Tongue (tissue), 2 donors: Measurements from ENCODE around the gene MAGEA2. TPM values are rescaled to one million over a fixed set of nuclear protein-coding genes. Genes with fewer than 3 reads are reported as not detected.
"Not testable (repeated sequence)": the region's sequence is repeated elsewhere in the genome, so short reads cannot be mapped to it uniquely, and the experiment has no call there.

Experiments used
- DNase-seq: peaks from one replicate; pipeline ENCODE4 v3.0.0-alpha.2; 2015
- total RNA-seq: library from RNA; depleted of rRNA; stranded (reverse); fragments of >200 nt; gene quantifications from one replicate; pipeline ENCODE4 v1.2.3, GENCODE V29; 2014

Gene MAGEA2
- total RNA-seq = not detected

GRCh38 chrX:152753686-152754650, at the start of gene MAGEA2:
Gene MAGEA2 (minus strand): TSS chrX:152753842. CDS start chrX:152751363, 2,479 bp downstream.
- DNase-seq = not testable (repeated sequence)

DNA sequence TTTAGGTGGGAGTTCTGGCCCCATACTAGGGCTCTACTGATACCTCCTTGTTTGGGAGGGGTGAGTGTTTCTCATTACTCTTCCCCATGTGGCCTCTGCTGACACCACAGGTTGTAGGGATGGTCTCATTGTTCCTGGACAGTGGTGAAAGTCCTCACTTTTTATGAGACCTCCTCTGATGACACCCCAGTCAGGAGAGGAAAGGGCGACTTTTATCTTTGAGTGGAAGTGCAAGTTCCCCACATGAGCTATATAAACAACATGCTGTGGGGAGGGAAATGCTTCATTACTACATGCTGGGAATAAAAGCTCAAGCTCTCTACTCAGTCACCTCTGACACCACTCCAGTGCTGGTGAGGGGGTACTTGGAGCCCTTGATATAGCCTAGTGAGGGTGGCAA, 45.3 kb upstream of the MAGEA2 start:
- no peak for DNase-seq

GRCh38 chrX:152787062-152787461, 33.4 kb upstream of the MAGEA2 start:
- DNase-seq = not testable (repeated sequence)

- DNase-seq = not testable (repeated sequence)
Observed at GRCh38 chrX:152769549-152770289, 16.1 kb upstream of the MAGEA2 start, which contains the start of gene MAGEA6. Gene MAGEA6 (minus strand): TSS chrX:152769689. CDS start chrX:152767650, 2,039 bp downstream.

DNA sequence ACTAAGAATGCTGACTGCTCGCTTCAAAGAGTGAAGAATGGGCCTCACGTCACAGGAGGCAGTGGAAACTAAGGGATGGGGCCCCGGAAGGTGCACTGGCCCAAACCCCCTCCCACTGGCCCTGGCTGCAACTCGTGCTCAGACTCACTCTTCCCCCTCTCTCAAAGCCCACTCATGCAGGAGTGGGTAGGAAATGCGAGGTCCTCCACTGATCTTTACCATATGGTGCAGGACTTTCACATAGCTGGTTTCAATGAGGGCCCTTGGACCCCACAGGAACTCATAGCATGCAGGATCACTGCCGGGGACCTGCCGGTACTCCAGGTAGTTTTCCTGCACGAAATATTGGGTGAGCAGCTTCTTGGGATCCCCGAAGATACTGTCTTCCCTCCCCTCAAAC, 12.9 kb upstream of the MAGEA2 start:
- DNase-seq = not testable (repeated sequence)

- not testable (repeated sequence) for DNase-seq
Observed at GRCh38 chrX:152761582-152761981, 7.9 kb upstream of the MAGEA2 start.

DNA sequence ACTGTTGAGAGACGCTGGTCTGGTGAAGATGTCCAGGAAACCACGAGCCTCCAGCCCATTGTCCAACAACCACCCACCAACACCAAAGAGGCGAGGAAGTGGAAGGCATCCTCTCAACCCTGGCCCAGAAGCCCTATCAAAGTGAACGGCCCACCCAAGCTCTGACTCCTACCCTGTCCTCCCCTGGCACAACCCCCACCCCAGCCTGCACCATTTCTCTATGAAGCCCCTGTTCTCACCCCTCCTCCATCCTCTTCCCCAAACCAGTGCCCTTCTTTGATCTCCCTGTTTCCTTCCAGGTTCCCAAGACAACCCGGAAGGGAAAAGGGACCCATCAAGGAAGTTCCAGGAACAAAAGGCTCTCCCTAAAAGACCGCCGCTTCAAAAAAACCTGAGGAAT, 5.9 kb upstream of the MAGEA2 start:
- DNase-seq = not testable (repeated sequence)

DNA sequence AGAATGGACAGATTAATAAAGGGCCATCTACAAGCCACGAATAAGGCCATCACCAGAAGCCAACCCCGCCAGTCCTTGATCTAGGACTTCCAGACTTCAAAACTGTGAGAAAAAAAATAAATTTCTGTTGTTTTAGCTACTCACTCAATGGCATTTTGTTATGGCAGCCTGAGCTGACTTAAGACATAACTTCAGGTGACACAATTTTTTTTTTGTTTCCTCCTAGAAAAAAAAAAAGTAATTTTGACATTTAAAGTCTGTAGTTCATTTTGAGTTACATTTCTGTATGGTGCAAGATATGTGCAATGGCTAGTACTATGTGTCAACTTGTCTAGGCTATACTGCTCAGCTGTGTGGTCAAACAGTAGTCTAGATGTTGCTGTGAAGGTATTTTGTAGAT, 5.3 kb upstream of the MAGEA2 start, which contains the start of gene CSAG3:
Gene CSAG3, plus strand, starts transcription at position 301 of the 400 bp plus-strand sequence.
- not testable (repeated sequence) for DNase-seq

DNA sequence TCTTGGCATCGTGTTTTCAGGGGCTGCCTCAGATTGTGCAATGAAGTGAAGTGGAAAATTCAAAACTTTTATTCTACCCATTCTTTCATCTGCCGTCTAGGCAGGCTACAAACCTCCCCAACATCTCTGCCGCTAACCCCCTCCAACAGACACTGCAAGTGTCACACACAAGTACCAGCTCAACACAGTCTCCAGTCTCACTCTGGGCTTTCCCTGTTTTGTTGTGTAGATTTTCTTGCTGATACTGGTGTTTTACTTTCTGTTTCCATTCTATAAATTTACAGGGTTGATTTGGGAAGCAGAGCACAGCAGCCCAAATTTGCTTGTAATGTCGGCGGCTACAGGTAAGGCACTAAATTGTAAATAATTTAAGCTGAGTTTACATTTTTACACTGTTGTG, 1.2 kb upstream of the MAGEA2 start:
- DNase-seq = not testable (repeated sequence)

- DNase-seq = no peak
Observed at GRCh38 chrX:152738560-152738959, 15.1 kb downstream of the MAGEA2 start.

DNA sequence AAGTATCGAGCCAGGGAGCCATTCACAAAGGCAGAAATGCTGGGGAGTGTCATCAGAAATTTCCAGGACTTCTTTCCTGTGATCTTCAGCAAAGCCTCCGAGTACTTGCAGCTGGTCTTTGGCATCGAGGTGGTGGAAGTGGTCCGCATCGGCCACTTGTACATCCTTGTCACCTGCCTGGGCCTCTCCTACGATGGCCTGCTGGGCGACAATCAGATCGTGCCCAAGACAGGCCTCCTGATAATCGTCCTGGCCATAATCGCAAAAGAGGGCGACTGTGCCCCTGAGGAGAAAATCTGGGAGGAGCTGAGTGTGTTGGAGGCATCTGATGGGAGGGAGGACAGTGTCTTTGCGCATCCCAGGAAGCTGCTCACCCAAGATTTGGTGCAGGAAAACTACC, 17.1 kb downstream of the MAGEA2 start:
- DNase-seq = not testable (repeated sequence)

- no peak for DNase-seq
Observed at GRCh38 chrX:152735860-152736511, 17.7 kb downstream of the MAGEA2 start.

- no peak for DNase-seq
Observed at GRCh38 chrX:152735101-152735500, 18.5 kb downstream of the MAGEA2 start.

DNA sequence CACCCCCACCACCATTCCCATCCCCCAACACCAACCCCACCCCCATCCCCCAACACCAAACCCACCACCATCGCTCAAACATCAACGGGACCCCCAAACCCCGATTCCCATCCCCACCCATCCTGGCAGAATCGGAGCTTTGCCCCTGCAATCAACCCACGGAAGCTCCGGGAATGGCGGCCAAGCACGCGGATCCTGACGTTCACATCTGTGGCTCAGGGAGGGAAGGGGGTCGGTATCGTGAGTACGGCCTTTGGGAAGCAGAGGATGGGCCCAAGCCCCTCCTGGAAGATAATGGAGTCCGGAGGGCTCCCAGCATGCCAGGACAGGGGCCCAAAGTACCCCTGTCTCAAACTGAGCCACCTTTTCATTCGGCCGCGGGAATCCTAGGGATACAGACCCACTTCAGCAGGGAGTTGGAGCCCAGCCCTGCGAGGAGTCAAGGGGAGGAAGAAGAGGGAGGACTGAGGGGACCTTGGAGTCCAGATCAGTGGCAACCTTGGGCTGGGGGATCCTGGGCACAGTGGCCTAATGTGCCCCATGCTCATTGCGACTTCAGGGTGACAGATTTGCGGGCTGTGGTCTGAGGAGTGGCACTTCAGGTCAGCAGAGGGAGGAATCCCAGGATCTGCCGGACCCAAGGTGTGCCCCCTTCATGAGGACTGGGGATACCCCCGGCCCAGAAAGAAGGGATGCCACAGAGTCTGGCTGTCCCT, 19.3 kb downstream of the MAGEA2 start:
- DNase-seq = not testable (repeated sequence)

- no peak for DNase-seq
Observed at GRCh38 chrX:152733261-152733975, 20.2 kb downstream of the MAGEA2 start, which contains the start of the genes CSAG1 and MAGEA12. Gene CSAG1 (minus strand): TSS chrX:152733721. CDS start chrX:152732460, 1,261 bp downstream. Gene MAGEA12 (plus strand): TSS chrX:152733757. CDS start chrX:152736162, 2,405 bp downstream.

GRCh38 chrX:152725409-152725808, 28.2 kb downstream of the MAGEA2 start:
- no peak for DNase-seq

DNA sequence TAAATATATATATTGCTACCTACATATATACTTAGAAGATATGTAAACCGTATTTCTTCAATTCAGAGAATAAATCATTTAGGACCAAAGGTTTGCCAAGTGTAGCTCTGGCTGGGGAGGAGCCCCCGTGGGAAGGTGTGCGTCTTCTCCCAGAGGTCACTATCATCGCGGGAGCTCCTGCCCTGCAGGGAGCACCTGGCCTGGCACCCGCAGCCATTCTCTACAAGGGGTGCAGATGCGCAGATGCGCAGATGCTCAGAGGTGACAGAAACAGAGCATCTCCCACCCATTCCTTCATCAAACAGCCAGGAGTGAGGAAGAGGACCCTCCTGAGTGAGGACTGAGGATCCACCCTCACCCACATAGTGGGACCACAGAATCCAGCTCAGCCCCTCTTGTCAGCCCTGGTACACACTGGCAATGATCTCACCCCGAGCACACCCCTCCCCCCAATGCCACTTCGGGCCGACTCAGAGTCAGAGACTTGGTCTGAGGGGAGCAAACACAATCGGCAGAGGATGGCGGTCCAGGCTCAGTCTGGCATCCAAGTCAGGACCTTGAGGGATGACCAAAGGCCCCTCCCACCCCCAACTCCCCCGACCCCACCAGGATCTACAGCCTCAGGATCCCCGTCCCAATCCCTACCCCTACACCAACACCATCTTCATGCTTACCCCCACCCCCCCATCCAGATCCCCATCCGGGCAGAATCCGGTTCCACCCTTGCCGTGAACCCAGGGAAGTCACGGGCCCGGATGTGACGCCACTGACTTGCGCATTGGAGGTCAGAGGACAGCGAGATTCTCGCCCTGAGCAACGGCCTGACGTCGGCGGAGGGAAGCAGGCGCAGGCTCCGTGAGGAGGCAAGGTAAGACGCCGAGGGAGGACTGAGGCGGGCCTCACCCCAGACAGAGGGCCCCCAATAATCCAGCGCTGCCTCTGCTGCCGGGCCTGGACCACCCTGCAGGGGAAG, 39.5 kb downstream of the MAGEA2 start, which contains the start of gene MAGEA2B:
Gene MAGEA2B, plus strand, starts transcription at position 814 of the 973 bp plus-strand sequence. CDS start 2,479 bp downstream, outside the sequence.
- not testable (repeated sequence) for DNase-seq

DNA sequence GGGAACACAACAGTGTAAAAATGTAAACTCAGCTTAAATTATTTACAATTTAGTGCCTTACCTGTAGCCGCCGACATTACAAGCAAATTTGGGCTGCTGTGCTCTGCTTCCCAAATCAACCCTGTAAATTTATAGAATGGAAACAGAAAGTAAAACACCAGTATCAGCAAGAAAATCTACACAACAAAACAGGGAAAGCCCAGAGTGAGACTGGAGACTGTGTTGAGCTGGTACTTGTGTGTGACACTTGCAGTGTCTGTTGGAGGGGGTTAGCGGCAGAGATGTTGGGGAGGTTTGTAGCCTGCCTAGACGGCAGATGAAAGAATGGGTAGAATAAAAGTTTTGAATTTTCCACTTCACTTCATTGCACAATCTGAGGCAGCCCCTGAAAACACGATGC, 40.4 kb downstream of the MAGEA2 start:
- DNase-seq = not testable (repeated sequence)

GRCh38 chrX:152709173-152709572, 44.5 kb downstream of the MAGEA2 start, which contains the start of gene CSAG2:
Gene CSAG2 (minus strand): TSS chrX:152709273. CDS start chrX:152709112, 161 bp downstream.
- DNase-seq = not testable (repeated sequence)
